Mammary epithelial cell (primary cell): ENCODE results near the gene EPO.
"Not testable (repeated sequence)": the region's sequence is repeated elsewhere in the genome, so short reads cannot be mapped to it uniquely, and the experiment has no call there.

ENCODE experiments used
- EZH2 ChIP-seq: IDR thresholded peaks from 2 replicates; pipeline ENCODE4 v1.6.1; 2012; ENCODE audit warnings: low read length, inconsistent platforms, borderline replicate concordance
- TF ChIP-seq, protein P1 (sequence below), 2 donors: IDR thresholded peaks in 1 of 2; conservative IDR thresholded peaks in 1 of 2; 2 replicates each; pipeline ENCODE4 v1.5.1; 2011 to 2012; ENCODE audit warnings: inconsistent platforms in 2 of 2, low read length in 2 of 2, mild to moderate bottlenecking in 2 of 2, control low read depth in 1 of 2, low read depth in 1 of 2; ENCODE audit not compliant: insufficient read depth in 1 of 2; ENCODE audit errors: extremely low read depth in 1 of 2

DNA sequence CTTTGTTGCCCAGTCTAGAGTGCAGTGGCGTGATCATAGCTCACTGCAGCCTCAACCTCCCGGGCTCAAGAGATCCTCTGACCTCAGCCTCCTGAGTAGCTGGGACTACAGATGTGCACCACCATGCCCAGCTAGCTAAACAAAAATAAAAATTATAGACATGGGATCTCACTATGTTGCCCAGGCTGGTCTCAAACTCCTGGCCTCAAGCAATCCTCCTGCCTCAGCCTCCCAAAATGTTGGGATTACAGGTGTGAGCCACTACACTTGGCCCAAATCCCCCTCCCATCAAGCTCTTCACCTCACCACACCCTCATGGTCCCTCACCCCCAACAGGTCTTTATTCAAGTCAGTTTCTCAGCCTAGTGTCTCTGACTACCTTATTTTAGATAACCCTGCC lies 3.2 kb upstream of the EPO start:
- TF ChIP-seq EZH2 = not testable (repeated sequence)
- TF ChIP-seq, protein P1, sequence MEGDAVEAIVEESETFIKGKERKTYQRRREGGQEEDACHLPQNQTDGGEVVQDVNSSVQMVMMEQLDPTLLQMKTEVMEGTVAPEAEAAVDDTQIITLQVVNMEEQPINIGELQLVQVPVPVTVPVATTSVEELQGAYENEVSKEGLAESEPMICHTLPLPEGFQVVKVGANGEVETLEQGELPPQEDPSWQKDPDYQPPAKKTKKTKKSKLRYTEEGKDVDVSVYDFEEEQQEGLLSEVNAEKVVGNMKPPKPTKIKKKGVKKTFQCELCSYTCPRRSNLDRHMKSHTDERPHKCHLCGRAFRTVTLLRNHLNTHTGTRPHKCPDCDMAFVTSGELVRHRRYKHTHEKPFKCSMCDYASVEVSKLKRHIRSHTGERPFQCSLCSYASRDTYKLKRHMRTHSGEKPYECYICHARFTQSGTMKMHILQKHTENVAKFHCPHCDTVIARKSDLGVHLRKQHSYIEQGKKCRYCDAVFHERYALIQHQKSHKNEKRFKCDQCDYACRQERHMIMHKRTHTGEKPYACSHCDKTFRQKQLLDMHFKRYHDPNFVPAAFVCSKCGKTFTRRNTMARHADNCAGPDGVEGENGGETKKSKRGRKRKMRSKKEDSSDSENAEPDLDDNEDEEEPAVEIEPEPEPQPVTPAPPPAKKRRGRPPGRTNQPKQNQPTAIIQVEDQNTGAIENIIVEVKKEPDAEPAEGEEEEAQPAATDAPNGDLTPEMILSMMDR (conservative IDR thresholded peaks at IDR 0.05 in 1 of 2, IDR thresholded peaks at IDR 0.05 in 1 of 2; ENCODE audit: extremely low read depth in 1 of 2, insufficient read depth in 1 of 2, low read depth in 1 of 2, low read length in 2 of 2) = not testable (repeated sequence)
